ENCODE measurements around the gene SLC25A24. TPM values are rescaled to one million over a fixed set of nuclear protein-coding genes. Genes with fewer than 3 reads are reported as not detected.
A peak's percentile ranks its signal among the peaks of the same experiment; 100 is the strongest.

The SLC25A24 gene
- total RNA-seq, 1 experiment from 2014 or later, result 21.0 TPM

DNA sequence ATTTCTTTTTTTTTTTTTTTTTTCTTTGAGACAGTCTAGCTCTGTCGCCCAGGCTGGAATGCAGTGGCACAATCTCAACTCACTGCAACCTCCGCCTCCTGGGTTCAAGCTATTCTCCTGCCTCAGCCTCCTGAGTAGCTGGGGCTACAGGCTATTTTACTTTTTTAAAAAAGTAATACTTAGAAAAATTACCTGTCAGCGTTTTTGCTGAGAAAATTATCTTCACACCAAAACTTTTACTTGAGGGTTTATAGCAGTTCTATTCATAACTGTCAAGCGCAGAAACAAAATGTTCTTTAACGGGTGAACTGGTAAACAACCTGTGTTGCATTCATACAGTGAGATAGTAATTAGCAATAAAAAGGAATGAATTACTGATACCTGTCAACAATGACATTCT is 1.5 kb upstream of the SLC25A24 start:
- no peaks in the 10 kb centered on the region for H3K9me3 Mint-ChIP-seq (ENCODE audit: unreplicated experiment)
- peaks cover 10% of the 10 kb centered on the region for H3K27me3 Mint-ChIP-seq (ENCODE audit: insufficient read depth, unreplicated experiment)
- H3K27ac Mint-ChIP-seq (ENCODE audit: low read depth, unreplicated experiment), result no peak overlapping the region
- H3K36me3 Mint-ChIP-seq (ENCODE audit: insufficient read depth, unreplicated experiment), result peaks cover 15% of the 10 kb centered on the region
- peaks cover 23% of the 10 kb centered on the region for H3K4me1 Mint-ChIP-seq (ENCODE audit: insufficient read depth, unreplicated experiment)
- POLR2A ChIA-PET, result interaction anchor here (1.0 to 2.7 kb wide), 4 partner anchors 10 to 491 kb away, joined by 3 to 38 read pairs (median 11); partner anchors contain the start of gene PRPF38B
- H3K4me3 Mint-ChIP-seq (ENCODE audit: unreplicated experiment), result peak overlapping the region; percentile 92
- intact Hi-C loops (cut with micrococcal nuclease), result loop anchor here (10.0 kb wide), 2 partner anchors 327 to 417 kb away; no protein-coding TSS in a partner anchor
- BruUV-seq (replicated peaks), result no TSS peak
- no peak for DNase-seq (ENCODE audit: unreplicated experiment)
- TF ChIP-seq, protein P1, sequence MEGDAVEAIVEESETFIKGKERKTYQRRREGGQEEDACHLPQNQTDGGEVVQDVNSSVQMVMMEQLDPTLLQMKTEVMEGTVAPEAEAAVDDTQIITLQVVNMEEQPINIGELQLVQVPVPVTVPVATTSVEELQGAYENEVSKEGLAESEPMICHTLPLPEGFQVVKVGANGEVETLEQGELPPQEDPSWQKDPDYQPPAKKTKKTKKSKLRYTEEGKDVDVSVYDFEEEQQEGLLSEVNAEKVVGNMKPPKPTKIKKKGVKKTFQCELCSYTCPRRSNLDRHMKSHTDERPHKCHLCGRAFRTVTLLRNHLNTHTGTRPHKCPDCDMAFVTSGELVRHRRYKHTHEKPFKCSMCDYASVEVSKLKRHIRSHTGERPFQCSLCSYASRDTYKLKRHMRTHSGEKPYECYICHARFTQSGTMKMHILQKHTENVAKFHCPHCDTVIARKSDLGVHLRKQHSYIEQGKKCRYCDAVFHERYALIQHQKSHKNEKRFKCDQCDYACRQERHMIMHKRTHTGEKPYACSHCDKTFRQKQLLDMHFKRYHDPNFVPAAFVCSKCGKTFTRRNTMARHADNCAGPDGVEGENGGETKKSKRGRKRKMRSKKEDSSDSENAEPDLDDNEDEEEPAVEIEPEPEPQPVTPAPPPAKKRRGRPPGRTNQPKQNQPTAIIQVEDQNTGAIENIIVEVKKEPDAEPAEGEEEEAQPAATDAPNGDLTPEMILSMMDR (IDR thresholded peaks at IDR 0.05; ENCODE audit: unreplicated experiment), result no peak
- CTCF ChIA-PET, result interaction anchor here (1.0 kb wide), 1 partner anchor 9 kb away, joined by 3 read pairs; no protein-coding TSS in a partner anchor

- H3K4me1 Mint-ChIP-seq (ENCODE audit: insufficient read depth, unreplicated experiment), result peaks cover 27% of the 10 kb centered on the region
- TF ChIP-seq, protein P1 (IDR thresholded peaks at IDR 0.05; ENCODE audit: unreplicated experiment), result no peak
- TSS peak; percentile 61 for BruUV-seq (replicated peaks)
- H3K4me3 Mint-ChIP-seq (ENCODE audit: unreplicated experiment), result peak overlapping the region; percentile 92
- POLR2A ChIA-PET, result interaction anchor here (0.6 to 3.4 kb wide), 29 partner anchors 10 to 900 kb away, joined by 3 to 38 read pairs (median 4); partner anchors contain the start of genes EEIG2, PRPF38B and TAF13
- no peaks in the 10 kb centered on the region for H3K9me3 Mint-ChIP-seq (ENCODE audit: unreplicated experiment)
- peak; percentile 77 for DNase-seq (ENCODE audit: unreplicated experiment)
- H3K36me3 Mint-ChIP-seq (ENCODE audit: insufficient read depth, unreplicated experiment), result peaks cover 19% of the 10 kb centered on the region
- CTCF ChIA-PET, result interaction anchor here (0.6 to 2.6 kb wide), 16 partner anchors 8 to 1364 kb away, joined by 3 to 13 read pairs (median 3); no protein-coding TSS in a partner anchor
- peaks cover under 1% of the 10 kb centered on the region for H3K27me3 Mint-ChIP-seq (ENCODE audit: insufficient read depth, unreplicated experiment)
- intact Hi-C loops (cut with micrococcal nuclease), result loop anchor here (10.0 kb wide), 2 partner anchors 326 to 416 kb away; no protein-coding TSS in a partner anchor
- H3K27ac Mint-ChIP-seq (ENCODE audit: low read depth, unreplicated experiment), result peak overlapping the region; percentile 91
Measured at GRCh38 chr1:108200687-108201051, 526 bp upstream of the SLC25A24 start.

GRCh38 chr1:108199201-108199691 is 897 bp downstream of the SLC25A24 start:
- intact Hi-C loops (cut with micrococcal nuclease), result no loop called here
- Mint-ChIP-seq H3K4me1 (ENCODE audit: insufficient read depth, unreplicated experiment) (peaks cover 30% of the 10 kb centered on the region), H3K4me3 (ENCODE audit: unreplicated experiment) (peak overlapping the region; percentile 92), H3K27ac (ENCODE audit: low read depth, unreplicated experiment) (peak overlapping the region; percentile 91), H3K27me3 (ENCODE audit: insufficient read depth, unreplicated experiment) (no peaks in the 10 kb centered on the region), H3K36me3 (ENCODE audit: insufficient read depth, unreplicated experiment) (peaks cover 19% of the 10 kb centered on the region), H3K9me3 (ENCODE audit: unreplicated experiment) (peaks cover 8% of the 10 kb centered on the region)
- peak; percentile 39 for DNase-seq (ENCODE audit: unreplicated experiment)
- CTCF ChIA-PET, result interaction anchor here (1.1 to 2.6 kb wide), 3 partner anchors 7 to 498 kb away, joined by 3 to 13 read pairs (median 7); no protein-coding TSS in a partner anchor
- TSS peak; percentile 26 for BruUV-seq (replicated peaks)
- TF ChIP-seq, protein P1 (IDR thresholded peaks at IDR 0.05; ENCODE audit: unreplicated experiment), result no peak
- POLR2A ChIA-PET, result interaction anchor here (0.7 to 3.4 kb wide), 13 partner anchors 9 to 554 kb away, joined by 3 to 38 read pairs (median 6); partner anchors contain the start of genes EEIG2 and PRPF38B

DNA sequence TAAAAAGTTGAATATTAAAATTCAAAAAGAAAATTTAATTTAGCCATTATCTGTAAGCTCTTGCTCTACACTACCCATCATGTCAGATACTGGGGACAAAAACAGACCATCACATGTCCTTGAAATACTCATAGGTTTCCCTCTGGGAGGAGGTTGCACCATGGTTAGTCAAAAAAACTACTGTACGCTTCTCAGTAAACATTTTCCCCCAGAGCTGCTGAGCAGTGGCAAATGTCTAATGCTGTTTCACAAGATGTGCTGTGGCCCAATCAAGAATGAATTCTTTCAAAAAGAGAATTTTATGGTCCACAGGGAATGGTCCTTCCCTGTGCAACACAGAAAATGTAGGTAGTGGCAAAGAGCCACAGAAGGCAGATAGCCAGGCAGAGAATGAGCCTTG is 6.1 kb downstream of the SLC25A24 start:
- TF ChIP-seq, protein P1 (IDR thresholded peaks at IDR 0.05; ENCODE audit: unreplicated experiment), result no peak
- intact Hi-C loops (cut with micrococcal nuclease), result no loop called here
- Mint-ChIP-seq H3K4me1 (ENCODE audit: insufficient read depth, unreplicated experiment) (peaks cover 29% of the 10 kb centered on the region), H3K9me3 (ENCODE audit: unreplicated experiment) (peaks cover 8% of the 10 kb centered on the region), H3K27ac (ENCODE audit: low read depth, unreplicated experiment) (peak overlapping the region; percentile 48), H3K27me3 (ENCODE audit: insufficient read depth, unreplicated experiment) (no peaks in the 10 kb centered on the region), H3K4me3 (ENCODE audit: unreplicated experiment) (no peak overlapping the region), H3K36me3 (ENCODE audit: insufficient read depth, unreplicated experiment) (peaks cover 19% of the 10 kb centered on the region)
- ChIA-PET CTCF (interaction anchor here (0.6 kb wide), 1 partner anchor 323 kb away, joined by 3 read pairs; no protein-coding TSS in a partner anchor), POLR2A (no interaction called here)
- no TSS peak for BruUV-seq (replicated peaks)
- DNase-seq (ENCODE audit: unreplicated experiment), result no peak

Data from MCF 10A (cell line).